Measurements from ENCODE around the gene ANKS1B.

The ANKS1B gene

GRCh38 chr12:99370421-99371138 is 614.2 kb downstream of the ANKS1B start:
- no peak for TF ChIP-seq CTCF (IDR thresholded peaks at IDR 0.05; ENCODE audit: control insufficient read depth, extremely low read depth, insufficient read depth)
- H3K4me3 ChIP-seq (ENCODE audit: low read depth, low read length), result no peak overlapping the region
- no peak for DNase-seq (ENCODE audit: low read depth)

GRCh38 chr12:99367181-99367580 is 617.6 kb downstream of the ANKS1B start:
- no peak overlapping the region for H3K4me3 ChIP-seq (ENCODE audit: low read depth, low read length)
- no peak for DNase-seq (ENCODE audit: low read depth)
- TF ChIP-seq CTCF (IDR thresholded peaks at IDR 0.05; ENCODE audit: control insufficient read depth, extremely low read depth, insufficient read depth), result no peak

- TF ChIP-seq CTCF (IDR thresholded peaks at IDR 0.05; ENCODE audit: control insufficient read depth, extremely low read depth, insufficient read depth), result no peak
- no peak for DNase-seq (ENCODE audit: low read depth)
Measured at GRCh38 chr12:99352269-99352668, 632.5 kb downstream of the ANKS1B start.

GRCh38 chr12:99343960-99344359 is 640.8 kb downstream of the ANKS1B start:
- TF ChIP-seq CTCF (IDR thresholded peaks at IDR 0.05; ENCODE audit: control insufficient read depth, extremely low read depth, insufficient read depth), result no peak
- no peak for DNase-seq (ENCODE audit: low read depth)
- no peak overlapping the region for H3K4me3 ChIP-seq (ENCODE audit: low read depth, low read length)

More at GRCh38 chr12:99352269-99352668, 632.5 kb downstream of the ANKS1B start:
- no peak overlapping the region for H3K4me3 ChIP-seq (ENCODE audit: low read depth, low read length)

DNA sequence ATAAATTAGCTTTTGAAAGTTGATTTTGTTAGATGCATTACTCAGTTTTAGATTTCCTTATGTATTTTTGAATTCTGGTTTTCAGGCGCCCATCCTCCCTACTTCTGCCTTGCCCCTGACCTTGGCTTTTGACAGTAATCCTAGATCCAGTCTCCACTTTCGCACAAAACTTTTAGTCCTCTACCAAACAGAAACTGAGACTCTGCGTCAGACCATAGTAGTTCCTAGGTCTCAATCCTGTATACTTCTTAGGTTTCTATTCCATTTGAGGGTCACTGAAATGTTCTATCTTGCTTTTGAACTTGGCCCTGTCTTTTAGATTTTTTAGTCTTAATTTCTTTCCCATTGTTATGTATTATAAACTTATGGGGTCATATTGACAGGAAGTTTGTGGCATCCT is 645.1 kb downstream of the ANKS1B start:
- no peak overlapping the region for H3K4me3 ChIP-seq (ENCODE audit: low read depth, low read length)
- DNase-seq (ENCODE audit: low read depth), result no peak
- TF ChIP-seq CTCF (IDR thresholded peaks at IDR 0.05; ENCODE audit: control insufficient read depth, extremely low read depth, insufficient read depth), result no peak

- no peak for TF ChIP-seq CTCF (IDR thresholded peaks at IDR 0.05; ENCODE audit: control insufficient read depth, extremely low read depth, insufficient read depth)
- DNase-seq (ENCODE audit: low read depth), result no peak
Measured at GRCh38 chr12:99334285-99335056, 650.3 kb downstream of the ANKS1B start.

More at GRCh38 chr12:99334285-99335056, 650.3 kb downstream of the ANKS1B start:
- no peak overlapping the region for H3K4me3 ChIP-seq (ENCODE audit: low read depth, low read length)
